NCI-H1436 treated with DMSO at 0.1 percent for 48 hours (cell line): ENCODE measurements around the gene CRKL.

ENCODE experiments used
- DNase-seq: peaks from one replicate; lab custom pipeline; 2025; lab: John Stamatoyannopoulos, UW

CRKL gene

GRCh38 chr22:20996598-20997535 lies 79.7 kb downstream of the CRKL start:
- no peak for DNase-seq

- no peak for DNase-seq
These were observed 80.5 kb downstream of the CRKL start for GRCh38 chr22:20997536-20998257.

- DNase-seq = no peak
These were observed 81.5 kb downstream of the CRKL start for GRCh38 chr22:20998411-20999336.

GRCh38 chr22:20999350-21000206 lies 82.4 kb downstream of the CRKL start:
- no peak for DNase-seq

GRCh38 chr22:21000207-21000986 lies 83.2 kb downstream of the CRKL start:
- no peak for DNase-seq

GRCh38 chr22:21000987-21001600 lies 83.9 kb downstream of the CRKL start:
- no peak for DNase-seq

- peak; percentile 84 for DNase-seq
These were observed 84.6 kb downstream of the CRKL start, which contains the start of gene THAP7 for GRCh38 chr22:21001601-21002325. Gene THAP7, minus strand, starts transcription at chr22:21002118. Its CDS starts 207 bp downstream, at chr22:21001911.
